Prostate gland (tissue), 2 donors: ENCODE data around the gene LANCL2. TPM values are rescaled to one million over a fixed set of nuclear protein-coding genes. Genes with fewer than 3 reads are reported as not detected.

ENCODE experiments used
- DNase-seq: peaks from one replicate; pipeline ENCODE4 v3.0.0-alpha.2; 2019; ENCODE audit warnings: low spot score
- H3K27ac ChIP-seq, 2 donors: fragments of 200-600 bp; sonication (generic); 2 replicates each; pipeline ENCODE4 v1.5.1; 2017 to 2019
- H3K27me3 ChIP-seq: fragments of 200-600 bp; sonication (generic); replicated peaks from 2 replicates; pipeline ENCODE4 v1.5.1; 2019; ENCODE audit not compliant: insufficient read depth
- H3K36me3 ChIP-seq, 2 donors: fragments of 200-600 bp; sonication (generic); 1 replicate in 1 of 2; 2 replicates in 1 of 2; pipeline versions ENCODE4 v1.5.1 to v1.8.1; 2017 to 2019
- H3K4me1 ChIP-seq: fragments of 200-600 bp; sonication (generic); replicated peaks from 2 replicates; pipeline ENCODE4 v1.5.1; 2019
- H3K4me3 ChIP-seq, 2 donors: fragments of 200-600 bp; sonication (generic); 2 replicates each; pipeline ENCODE4 v1.5.1; 2017 to 2019
- H3K9me3 ChIP-seq: fragments of 200-600 bp; sonication (generic); 2 replicates; pipeline ENCODE4 v1.5.1; 2017
- POLR2A ChIP-seq: fragments of 450-650 bp; IDR thresholded peaks from one replicate; pipeline ENCODE4 v1.6.1; 2016; ENCODE audit warnings: antibody characterized with exemption, mild to moderate bottlenecking
- POLR2AphosphoS5 ChIP-seq: sonication (generic); formaldehyde crosslinking; IDR thresholded peaks from one replicate; pipeline ENCODE4 v1.6.1; 2017; ENCODE audit warnings: antibody characterized with exemption
- WGBS: methylation state at CpG from one replicate; pipeline ENCODE4 v1.1.5; 2018; 5-methylcytosine and 5-hydroxymethylcytosine counted together
- intact Hi-C: fragments of 100-400 bp; cut with DNase I; formaldehyde crosslinking; loops from one replicate; pipeline ENCODE4 v1.14.2; 2022
- total RNA-seq, 2 donors: library from RNA; depleted of rRNA; stranded (reverse); fragments of >200 nt; gene quantifications; one replicate each; pipeline ENCODE4 v1.1.0, GENCODE V29; 2016
- TF ChIP-seq, protein P1 (sequence below), 4 experiments: fragments of 200-600 bp in 2 of 4; fragments of 450-650 bp in 2 of 4; sonication (generic) in 2 of 4; IDR thresholded peaks; 1 replicate in 3 of 4; 2 replicates in 1 of 4; pipeline ENCODE4 v1.5.1; 2016 to 2019; ENCODE audit warnings: antibody characterized with exemption in 4 of 4, mild to moderate bottlenecking in 2 of 4, moderate library complexity in 2 of 4

The LANCL2 gene
- total RNA-seq, 2 donors from 2014 or later = 17.7 to 26.9 TPM

- no peak for DNase-seq
- Histone ChIP-seq H3K4me3 (no peak overlapping the region), H3K27me3 (no peaks in the 10 kb centered on the region), H3K4me1 (no peaks in the 10 kb centered on the region), H3K27ac (no peak overlapping the region), H3K36me3 (no peaks in the 10 kb centered on the region), H3K9me3 (no peaks in the 10 kb centered on the region)
- 91% methylated on average over 6 of the region's 6 CpGs for WGBS
- TF ChIP-seq, protein P1, sequence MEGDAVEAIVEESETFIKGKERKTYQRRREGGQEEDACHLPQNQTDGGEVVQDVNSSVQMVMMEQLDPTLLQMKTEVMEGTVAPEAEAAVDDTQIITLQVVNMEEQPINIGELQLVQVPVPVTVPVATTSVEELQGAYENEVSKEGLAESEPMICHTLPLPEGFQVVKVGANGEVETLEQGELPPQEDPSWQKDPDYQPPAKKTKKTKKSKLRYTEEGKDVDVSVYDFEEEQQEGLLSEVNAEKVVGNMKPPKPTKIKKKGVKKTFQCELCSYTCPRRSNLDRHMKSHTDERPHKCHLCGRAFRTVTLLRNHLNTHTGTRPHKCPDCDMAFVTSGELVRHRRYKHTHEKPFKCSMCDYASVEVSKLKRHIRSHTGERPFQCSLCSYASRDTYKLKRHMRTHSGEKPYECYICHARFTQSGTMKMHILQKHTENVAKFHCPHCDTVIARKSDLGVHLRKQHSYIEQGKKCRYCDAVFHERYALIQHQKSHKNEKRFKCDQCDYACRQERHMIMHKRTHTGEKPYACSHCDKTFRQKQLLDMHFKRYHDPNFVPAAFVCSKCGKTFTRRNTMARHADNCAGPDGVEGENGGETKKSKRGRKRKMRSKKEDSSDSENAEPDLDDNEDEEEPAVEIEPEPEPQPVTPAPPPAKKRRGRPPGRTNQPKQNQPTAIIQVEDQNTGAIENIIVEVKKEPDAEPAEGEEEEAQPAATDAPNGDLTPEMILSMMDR (IDR thresholded peaks at IDR 0.05) = no peak
- no peak for TF ChIP-seq POLR2AphosphoS5
- no peak for TF ChIP-seq POLR2A
- intact Hi-C loops = no loop called here
Measured at GRCh38 chr7:55483046-55483445, 117.9 kb downstream of the LANCL2 start.

Other genes starting within 250 kb of the LANCL2 start
- 10 to 100 TPM; 29.4 to 46.6 TPM for gene VOPP1, start 207.2 kb downstream of the LANCL2 start, total RNA-seq